Activated T-cell treated with anti-CD3 and anti-CD28 coated beads, Interleukin-2, amount 50 U/mL, for 4 hours (primary cell): ENCODE measurements around the gene C15orf61. TPM values are rescaled to one million over a fixed set of nuclear protein-coding genes. Genes with fewer than 3 reads are reported as not detected.

Experiments
- ATAC-seq, 2 donors: fragments of 200-7000 bp; cut with Tn5 transposase; one replicate each; pipeline ENCODE4 v1.10.0; 2021
- DNase-seq: peaks from one replicate; pipeline ENCODE4 v3.0.0-alpha.2; 2020
- H3K27me3 Mint-ChIP-seq: one replicate; pipeline ENCODE4 v1.8.0; 2021; ENCODE audit warnings: low read depth, mixed read lengths
- H3K36me3 Mint-ChIP-seq: one replicate; pipeline ENCODE4 v1.8.0; 2022; ENCODE audit warnings: mixed read lengths; ENCODE audit not compliant: insufficient read depth
- H3K4me1 Mint-ChIP-seq: one replicate; pipeline ENCODE4 v1.8.0; 2021; ENCODE audit warnings: low read depth, mixed read lengths
- H3K4me3 Mint-ChIP-seq: one replicate; pipeline ENCODE4 v1.8.0; 2021; ENCODE audit warnings: mild to moderate bottlenecking, moderate library complexity, mixed read lengths
- H3K9me3 Mint-ChIP-seq: one replicate; pipeline ENCODE4 v1.8.0; 2021; ENCODE audit warnings: mixed read lengths
- total RNA-seq, 3 donors: library from RNA; stranded (reverse); gene quantifications; one replicate each; pipeline ENCODE4 v1.2.1, GENCODE V29; 2021

Gene C15orf61
- total RNA-seq, 3 donors from 2014 or later = 8.3 to 9.2 (median 8.6) TPM

- ATAC-seq = no peak
- no peak for DNase-seq
- no peak overlapping the region for H3K4me3 Mint-ChIP-seq
- H3K36me3 Mint-ChIP-seq = peaks cover 1% of the 10 kb centered on the region
- H3K4me1 Mint-ChIP-seq = peaks cover 11% of the 10 kb centered on the region
- H3K9me3 Mint-ChIP-seq = no peaks in the 10 kb centered on the region
- no peaks in the 10 kb centered on the region for H3K27me3 Mint-ChIP-seq
Measured at GRCh38 chr15:67528513-67528912, 7.6 kb downstream of the C15orf61 start.

- H3K9me3 Mint-ChIP-seq = no peaks in the 10 kb centered on the region
- DNase-seq (no peak), ATAC-seq (peak; percentile 80 to 93)
- H3K4me3 Mint-ChIP-seq = no peak overlapping the region
- peaks cover 1% of the 10 kb centered on the region for H3K36me3 Mint-ChIP-seq
- no peaks in the 10 kb centered on the region for H3K27me3 Mint-ChIP-seq
- H3K4me1 Mint-ChIP-seq = peaks cover 7% of the 10 kb centered on the region
Measured at GRCh38 chr15:67531379-67531914, 10.5 kb downstream of the C15orf61 start.

DNA sequence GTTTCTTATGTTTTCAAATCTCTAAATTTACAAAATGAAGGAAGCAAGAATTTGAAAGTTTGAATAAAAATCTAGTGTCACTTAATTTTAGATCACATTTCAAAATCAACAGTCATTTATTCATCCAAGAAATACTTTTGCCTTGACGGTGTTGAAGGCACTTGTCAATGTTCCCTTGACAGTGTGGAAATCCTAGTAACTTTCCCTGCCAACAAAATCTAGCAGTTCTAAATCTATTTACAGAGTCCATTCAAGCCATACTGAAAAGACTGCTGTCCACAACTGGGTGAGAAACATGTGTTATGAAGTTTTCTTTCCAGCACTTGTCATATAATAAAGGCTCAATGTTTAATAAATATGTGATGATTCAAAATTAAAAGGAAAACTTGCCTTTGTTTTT is 12.9 kb downstream of the C15orf61 start:
- Mint-ChIP-seq H3K9me3 (no peaks in the 10 kb centered on the region), H3K36me3 (no peaks in the 10 kb centered on the region), H3K4me1 (peaks cover 8% of the 10 kb centered on the region), H3K27me3 (no peaks in the 10 kb centered on the region), H3K4me3 (no peak overlapping the region)
- ATAC-seq (no peak), DNase-seq (no peak)

- H3K27me3 Mint-ChIP-seq = no peaks in the 10 kb centered on the region
- peaks cover 13% of the 10 kb centered on the region for H3K4me1 Mint-ChIP-seq
- no peak for DNase-seq
- no peak overlapping the region for H3K4me3 Mint-ChIP-seq
- no peaks in the 10 kb centered on the region for H3K36me3 Mint-ChIP-seq
- no peak for ATAC-seq
- H3K9me3 Mint-ChIP-seq = no peaks in the 10 kb centered on the region
Measured at GRCh38 chr15:67534360-67534759, 13.4 kb downstream of the C15orf61 start.

DNA sequence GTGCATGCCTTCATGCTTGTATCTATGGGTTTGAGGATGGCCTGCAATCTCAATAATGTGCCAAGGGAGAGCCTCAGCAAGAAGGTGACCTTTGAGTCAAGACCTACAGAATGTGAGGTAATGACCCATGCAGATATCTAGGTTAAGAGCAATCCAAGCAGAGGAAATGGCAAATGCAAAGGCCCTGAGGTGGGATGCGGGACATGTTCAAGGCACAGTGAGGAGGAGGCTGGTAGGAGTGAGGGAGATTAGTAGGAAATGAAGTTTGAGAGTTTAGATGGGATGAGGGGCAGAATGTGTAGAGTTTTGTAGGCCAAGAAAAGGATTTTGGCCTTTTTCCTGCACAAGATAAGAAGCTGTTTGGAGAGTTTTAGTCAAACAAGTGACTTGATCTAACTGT is 16.8 kb downstream of the C15orf61 start:
- no peaks in the 10 kb centered on the region for H3K9me3 Mint-ChIP-seq
- H3K4me1 Mint-ChIP-seq = peaks cover 24% of the 10 kb centered on the region
- no peaks in the 10 kb centered on the region for H3K36me3 Mint-ChIP-seq
- H3K4me3 Mint-ChIP-seq = no peak overlapping the region
- DNase-seq (no peak), ATAC-seq (no peak)
- H3K27me3 Mint-ChIP-seq = no peaks in the 10 kb centered on the region

- Mint-ChIP-seq H3K4me1 (peaks cover 51% of the 10 kb centered on the region), H3K27me3 (no peaks in the 10 kb centered on the region), H3K9me3 (no peaks in the 10 kb centered on the region), H3K36me3 (peaks cover 9% of the 10 kb centered on the region), H3K4me3 (peak within 1 kb of the TSS; percentile 95)
- DNase-seq (peak; percentile 80), ATAC-seq (peak; percentile 85 to 89)
Measured at GRCh38 chr15:67542420-67543347, 21.8 kb downstream of the C15orf61 start, which contains the start of gene MAP2K5. TSS of gene MAP2K5 (plus strand) at chr15:67542703. CDS start at chr15:67543336, 633 bp downstream.

DNA sequence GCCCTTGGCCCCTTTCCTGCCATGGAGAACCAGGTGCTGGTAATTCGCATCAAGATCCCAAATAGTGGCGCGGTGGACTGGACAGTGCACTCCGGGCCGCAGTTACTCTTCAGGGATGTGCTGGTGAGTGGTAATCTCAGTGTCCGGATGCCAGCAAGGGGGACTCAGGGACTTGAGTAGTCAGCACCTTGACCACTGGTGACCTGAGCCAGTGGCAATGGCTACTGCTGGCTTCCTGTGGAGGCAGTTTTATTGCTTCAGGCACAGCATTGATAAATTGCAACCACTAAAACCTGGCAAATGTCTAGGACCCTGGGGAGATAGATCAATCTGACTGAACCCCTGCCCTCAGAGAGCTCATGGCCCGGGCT is 22.4 kb downstream of the C15orf61 start:
- peaks cover 57% of the 10 kb centered on the region for H3K4me1 Mint-ChIP-seq
- H3K9me3 Mint-ChIP-seq = no peaks in the 10 kb centered on the region
- peaks cover 12% of the 10 kb centered on the region for H3K36me3 Mint-ChIP-seq
- DNase-seq = no peak
- no peak for ATAC-seq
- no peaks in the 10 kb centered on the region for H3K27me3 Mint-ChIP-seq
- peak overlapping the region; percentile 86 for H3K4me3 Mint-ChIP-seq

- Mint-ChIP-seq H3K9me3 (no peaks in the 10 kb centered on the region), H3K36me3 (peaks cover 12% of the 10 kb centered on the region), H3K4me1 (peaks cover 57% of the 10 kb centered on the region), H3K4me3 (peak overlapping the region; percentile 86), H3K27me3 (no peaks in the 10 kb centered on the region)
- ATAC-seq (no peak), DNase-seq (no peak)
Measured at GRCh38 chr15:67544475-67544874, 23.5 kb downstream of the C15orf61 start.

DNA sequence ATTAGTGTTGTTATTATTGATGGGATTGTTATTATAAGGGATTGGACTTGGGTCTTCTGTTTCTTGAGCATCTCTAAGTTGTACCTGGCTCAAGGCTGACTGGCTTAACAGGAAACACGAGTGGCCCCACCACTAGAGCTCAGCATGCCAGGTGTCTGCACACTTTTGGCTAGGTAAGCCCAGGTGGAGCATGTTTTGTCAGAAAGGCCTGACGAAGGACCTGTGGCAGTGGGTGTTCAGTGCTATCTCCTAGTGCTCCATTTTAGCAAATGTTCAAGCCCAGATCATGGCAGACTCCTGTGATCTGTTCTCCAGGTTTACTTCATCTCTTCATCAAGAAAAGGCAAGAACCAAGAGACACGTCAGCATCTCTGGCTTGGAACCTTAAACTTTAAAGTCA is 24.9 kb downstream of the C15orf61 start:
- peaks cover 20% of the 10 kb centered on the region for H3K36me3 Mint-ChIP-seq
- no peaks in the 10 kb centered on the region for H3K9me3 Mint-ChIP-seq
- no peak overlapping the region for H3K4me3 Mint-ChIP-seq
- H3K4me1 Mint-ChIP-seq = peaks cover 53% of the 10 kb centered on the region
- ATAC-seq = no peak
- DNase-seq = no peak
- no peaks in the 10 kb centered on the region for H3K27me3 Mint-ChIP-seq

- no peak overlapping the region for H3K4me3 Mint-ChIP-seq
- ATAC-seq (no peak), DNase-seq (no peak)
- no peaks in the 10 kb centered on the region for H3K27me3 Mint-ChIP-seq
- H3K4me1 Mint-ChIP-seq = peaks cover 46% of the 10 kb centered on the region
- H3K36me3 Mint-ChIP-seq = peaks cover 20% of the 10 kb centered on the region
- H3K9me3 Mint-ChIP-seq = no peaks in the 10 kb centered on the region
Measured at GRCh38 chr15:67547064-67547463, 26.1 kb downstream of the C15orf61 start.

DNA sequence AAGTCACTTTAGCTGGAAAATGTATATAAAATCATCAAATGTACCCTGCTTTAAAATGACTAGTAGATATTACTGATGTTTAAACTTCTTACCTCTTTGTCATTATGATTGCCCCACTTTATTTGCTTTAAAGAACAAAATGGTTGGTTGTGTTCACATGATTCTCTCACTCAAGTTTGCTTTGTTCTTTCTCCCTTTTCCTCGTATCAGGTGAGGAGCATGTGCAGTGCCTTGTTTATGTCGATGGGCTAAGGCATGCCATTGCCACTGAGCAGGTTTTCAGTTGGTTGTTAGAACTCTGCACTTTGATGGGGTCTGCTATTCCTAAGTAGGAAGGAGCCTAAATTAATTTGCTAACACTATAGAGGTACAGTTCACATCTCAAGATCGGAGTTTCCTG is 26.9 kb downstream of the C15orf61 start:
- no peak for ATAC-seq
- no peaks in the 10 kb centered on the region for H3K27me3 Mint-ChIP-seq
- peaks cover 46% of the 10 kb centered on the region for H3K4me1 Mint-ChIP-seq
- no peak overlapping the region for H3K4me3 Mint-ChIP-seq
- H3K36me3 Mint-ChIP-seq = peaks cover 20% of the 10 kb centered on the region
- no peak for DNase-seq
- no peaks in the 10 kb centered on the region for H3K9me3 Mint-ChIP-seq

- H3K4me3 Mint-ChIP-seq = no peak overlapping the region
- DNase-seq (no peak), ATAC-seq (no peak)
- H3K9me3 Mint-ChIP-seq = no peaks in the 10 kb centered on the region
- peaks cover 41% of the 10 kb centered on the region for H3K4me1 Mint-ChIP-seq
- H3K27me3 Mint-ChIP-seq = no peaks in the 10 kb centered on the region
- H3K36me3 Mint-ChIP-seq = peaks cover 20% of the 10 kb centered on the region
Measured at GRCh38 chr15:67548236-67548852, 27.4 kb downstream of the C15orf61 start.

- Mint-ChIP-seq H3K9me3 (no peaks in the 10 kb centered on the region), H3K36me3 (peaks cover 20% of the 10 kb centered on the region), H3K4me3 (no peak overlapping the region), H3K4me1 (peaks cover 34% of the 10 kb centered on the region), H3K27me3 (no peaks in the 10 kb centered on the region)
- DNase-seq (no peak), ATAC-seq (no peak)
Measured at GRCh38 chr15:67548862-67549651, 28.1 kb downstream of the C15orf61 start.

GRCh38 chr15:67549736-67550135 is 28.8 kb downstream of the C15orf61 start:
- peaks cover 27% of the 10 kb centered on the region for H3K4me1 Mint-ChIP-seq
- H3K9me3 Mint-ChIP-seq = no peaks in the 10 kb centered on the region
- no peaks in the 10 kb centered on the region for H3K27me3 Mint-ChIP-seq
- DNase-seq = no peak
- no peak for ATAC-seq
- H3K36me3 Mint-ChIP-seq = peaks cover 20% of the 10 kb centered on the region
- H3K4me3 Mint-ChIP-seq = no peak overlapping the region
